Right lobe of liver (tissue), 6 donors: Measurements from ENCODE around the gene PRDM2. TPM values are rescaled to one million over a fixed set of nuclear protein-coding genes. Genes with fewer than 3 reads are reported as not detected.
A peak's percentile ranks its signal among the peaks of the same experiment; 100 is the strongest.

ENCODE experiments used
- ATAC-seq, 4 donors: fragments of 200-7000 bp; cut with Tn5 transposase; one replicate each; pipeline ENCODE4 v1.9.1; 2020; ENCODE audit warnings: mild to moderate bottlenecking in 4 of 4, moderate library complexity in 4 of 4
- DNase-seq, 3 donors: peaks; one replicate each; pipeline ENCODE4 v3.0.0-alpha.2; 2020
- H3K27ac ChIP-seq, 3 donors: fragments of 200-600 bp; one replicate each; pipeline ENCODE4 v1.8.0; 2022
- H3K27me3 ChIP-seq, 2 donors: fragments of 200-600 bp; one replicate each; pipeline ENCODE4 v1.8.0; 2022
- H3K36me3 ChIP-seq, 4 donors: fragments of 200-600 bp; sonication (generic) in 1 of 4; one replicate each; pipeline versions ENCODE4 v1.5.1 to v1.8.0; 2017 to 2022; ENCODE audit warnings: control low read depth in 1 of 4
- H3K4me1 ChIP-seq, 4 donors: fragments of 200-600 bp; sonication (generic) in 1 of 4; one replicate each; pipeline versions ENCODE4 v1.5.1 to v1.8.0; 2017 to 2022; ENCODE audit warnings: control low read depth in 1 of 4
- H3K4me3 ChIP-seq, 3 donors: fragments of 200-600 bp; one replicate each; pipeline ENCODE4 v1.8.0; 2022
- H3K9me3 ChIP-seq, 4 donors: fragments of 200-600 bp; sonication (generic) in 1 of 4; one replicate each; pipeline versions ENCODE4 v1.5.1 to v1.8.0; 2017 to 2022; ENCODE audit warnings: control low read depth in 1 of 4
- CTCF ChIP-seq, 4 donors: fragments of 200-600 bp in 3 of 4; fragments of 450-650 bp in 1 of 4; IDR thresholded peaks; one replicate each; pipeline versions ENCODE4 v1.5.1 to v1.8.0; 2016 to 2022; ENCODE audit warnings: antibody characterized with exemption in 4 of 4, mild to moderate bottlenecking in 2 of 4
- POLR2A ChIP-seq: fragments of 450-650 bp; IDR thresholded peaks from one replicate; pipeline ENCODE4 v1.6.1; 2017; ENCODE audit warnings: antibody characterized with exemption, mild to moderate bottlenecking
- WGBS: methylation state at CpG from one replicate; pipeline ENCODE4 v1.1.6; 2018; ENCODE audit warnings: low coverage, low lambda C conversion rate; ENCODE audit not compliant: insufficient coverage; ENCODE audit errors: missing lambda C conversion rate; 5-methylcytosine and 5-hydroxymethylcytosine counted together
- intact Hi-C, 2 donors: fragments of 100-400 bp; cut with DNase I; formaldehyde crosslinking; loops; one replicate each; pipeline versions ENCODE4 v1.11.2 to v1.14.1; 2022
- total RNA-seq, 6 experiments: library from RNA; depleted of rRNA in 2 of 6; stranded (reverse); fragments of >200 nt in 2 of 6; fragmentation: NEBNext Ultra II Directional in 3 of 6; extraction: Animal tissue kit (Norgen Biotek cat#: 25700) in 3 of 6; gene quantifications; one replicate each; pipeline versions ENCODE4 v1.1.0 to v1.2.4, GENCODE V29; 2016 to 2023
- donor health status: DM: no; HTN: yes; CAD: no.
- donor health status: DM: no; HTN: no; CAD: no.
- donor health status: DM: no; HTN: no; CAD: no.
- donor health status: DM: no; HTN: yes; CAD: no.
- donor health status: DM: no; HTN: yes; CAD: no.

PRDM2 gene
- total RNA-seq, 6 experiments from 2014 or later, result 7.4 to 16.9 (median 12.5) TPM

DNA sequence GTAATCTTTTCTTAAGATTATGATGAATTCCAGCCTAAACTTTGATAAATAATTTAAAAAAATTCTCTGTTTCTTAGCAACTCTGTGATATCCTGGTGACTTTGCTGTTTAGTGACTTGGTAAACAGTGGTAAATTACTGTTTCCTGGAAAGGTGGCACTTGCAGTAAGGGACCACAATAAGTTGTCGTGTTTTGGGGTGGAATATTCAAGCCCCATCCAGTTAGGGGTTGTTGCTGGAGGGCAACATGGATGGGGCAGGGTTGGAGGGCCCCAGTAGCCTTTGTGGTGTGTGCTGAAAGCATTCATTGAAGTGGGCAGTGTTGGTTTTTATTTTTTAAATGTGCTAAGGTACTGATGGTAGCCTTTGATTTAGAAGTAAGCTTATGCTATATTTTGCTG, 30.3 kb downstream of the PRDM2 start:
- ATAC-seq (no peak), DNase-seq (no peak)
- H3K36me3 ChIP-seq, result no peaks in the 10 kb centered on the region
- H3K27ac ChIP-seq, result no peak overlapping the region
- WGBS, result 36% methylated on average over 1 of the region's 1 CpG
- H3K9me3 ChIP-seq, result no peaks in the 10 kb centered on the region
- H3K4me3 ChIP-seq, result no peak overlapping the region
- H3K4me1 ChIP-seq, result no peaks in the 10 kb centered on the region
- H3K27me3 ChIP-seq, result no peaks in the 10 kb centered on the region
- TF ChIP-seq POLR2A (no peak), CTCF (IDR thresholded peaks at IDR 0.05) (no peak)
- intact Hi-C loops, result no loop called here

- H3K4me3 ChIP-seq, result no peak overlapping the region
- no peaks in the 10 kb centered on the region for H3K9me3 ChIP-seq
- WGBS, result 64% methylated on average over 12 of the region's 12 CpGs
- intact Hi-C loops, result no loop called here
- peak in 2 of 3 donors; percentile 32 to 61 for DNase-seq
- no peaks in the 10 kb centered on the region for H3K36me3 ChIP-seq
- peak; percentile 55 to 78 (median 63) for ATAC-seq
- H3K27ac ChIP-seq, result no peak overlapping the region
- no peaks in the 10 kb centered on the region for H3K27me3 ChIP-seq
- TF ChIP-seq POLR2A, result no peak
- TF ChIP-seq CTCF (IDR thresholded peaks at IDR 0.05), result no peak
- H3K4me1 ChIP-seq, result no peaks in the 10 kb centered on the region
These were observed 30.9 kb downstream of the PRDM2 start for GRCh38 chr1:13730751-13731482.

GRCh38 chr1:13731897-13732296, 31.9 kb downstream of the PRDM2 start:
- 81% methylated on average over 5 of the region's 5 CpGs for WGBS
- Histone ChIP-seq H3K27me3 (no peaks in the 10 kb centered on the region), H3K9me3 (no peaks in the 10 kb centered on the region), H3K27ac (no peak overlapping the region), H3K4me1 (no peaks in the 10 kb centered on the region), H3K4me3 (no peak overlapping the region), H3K36me3 (no peaks in the 10 kb centered on the region)
- ATAC-seq (no peak), DNase-seq (no peak)
- TF ChIP-seq POLR2A (no peak), CTCF (IDR thresholded peaks at IDR 0.05) (no peak)
- intact Hi-C loops, result no loop called here

- ATAC-seq (peak in 1 of 4 donors; percentile 42), DNase-seq (no peak)
- Histone ChIP-seq H3K27ac (no peak overlapping the region), H3K36me3 (no peaks in the 10 kb centered on the region), H3K4me3 (no peak overlapping the region), H3K9me3 (no peaks in the 10 kb centered on the region), H3K4me1 (no peaks in the 10 kb centered on the region), H3K27me3 (no peaks in the 10 kb centered on the region)
- WGBS, result 49% methylated on average over 5 of the region's 5 CpGs
- no peak for TF ChIP-seq POLR2A
- TF ChIP-seq CTCF (IDR thresholded peaks at IDR 0.05), result no peak
- intact Hi-C loops, result no loop called here
These were observed 33.1 kb downstream of the PRDM2 start for GRCh38 chr1:13732971-13733667.
